H1 (cell line): Measurements from ENCODE around the gene ZNF511. TPM values are rescaled to one million over a fixed set of nuclear protein-coding genes. Genes with fewer than 3 reads are reported as not detected.

ENCODE experiments used
- CTCF ChIA-PET: fragments of 300-600 bp; sonication (Branson Sonifier 250); formaldehyde crosslinking; loops from one replicate; lab custom pipeline; 2021; ENCODE audit not compliant: partially characterized antibody; lab: Charles Lee
- POLR2A ChIA-PET: fragments of 300-600 bp; sonication (Branson Sonifier 250); formaldehyde crosslinking; loops from one replicate; lab custom pipeline; 2021; ENCODE audit warnings: inconsistent platforms; ENCODE audit not compliant: partially characterized antibody; lab: Charles Lee
- DNase-seq, 2 experiments: peaks; one replicate each; pipeline versions ENCODE4 v3.0.0 to v3.0.0-alpha.2; 2010 to 2022; ENCODE audit warnings: low spot score in 2 of 2, low read depth in 1 of 2, mixed read lengths in 1 of 2
- FAIRE-seq: peaks from 2 replicates; lab custom pipeline; 2011; peaks lifted over from hg19 to GRCh38; lab: Jason Lieb, UNC
- H2AFZ ChIP-seq: 2 replicates; pipeline ENCODE4 v1.8.1; 2012; ENCODE audit warnings: low read length, inconsistent platforms
- H2AK5ac ChIP-seq: 2 replicates; pipeline ENCODE4 v1.6.1; 2013; ENCODE audit warnings: low read depth, low read length
- H2BK120ac ChIP-seq: replicated peaks from 2 replicates; pipeline ENCODE3; 2013; ENCODE audit warnings: low read depth, low read length, inconsistent platforms
- H2BK12ac ChIP-seq: 2 replicates; pipeline ENCODE4 v1.6.1; 2013; ENCODE audit warnings: low read depth, low read length
- H2BK15ac ChIP-seq: 2 replicates; pipeline ENCODE4 v1.6.1; 2013; ENCODE audit warnings: low read length
- H2BK20ac ChIP-seq: 2 replicates; pipeline ENCODE4 v1.6.1; 2013; ENCODE audit warnings: low read length
- H2BK5ac ChIP-seq: 2 replicates; pipeline ENCODE4 v1.6.1; 2013; ENCODE audit warnings: low read depth, low read length
- H3K14ac ChIP-seq: 2 replicates; pipeline ENCODE4 v1.6.1; 2013; ENCODE audit warnings: inconsistent platforms; ENCODE audit not compliant: insufficient read length
- H3K18ac ChIP-seq: 2 replicates; pipeline ENCODE4 v1.6.1; 2013; ENCODE audit warnings: low read length; ENCODE audit errors: extremely low read depth
- H3K23ac ChIP-seq: 2 replicates; pipeline ENCODE4 v1.6.1; 2013; ENCODE audit warnings: inconsistent platforms; ENCODE audit not compliant: insufficient read length
- H3K23me2 ChIP-seq: 2 replicates; pipeline ENCODE4 v1.6.1; 2013; ENCODE audit warnings: low read depth, low read length
- H3K27ac ChIP-seq: 2 replicates; pipeline ENCODE4 v1.6.1; 2011; ENCODE audit warnings: low read depth, low read length, inconsistent platforms
- H3K27me3 ChIP-seq, 4 experiments: replicated peaks in 1 of 4; 1 replicate in 1 of 4; 2 replicates in 3 of 4; pipeline versions ENCODE4 v1.6.1 to v1.8.1; 2011 to 2013; ENCODE audit warnings: low read length in 3 of 4, mild to moderate bottlenecking in 3 of 4, inconsistent platforms in 2 of 4, mixed read lengths in 2 of 4, moderate library complexity in 1 of 4; ENCODE audit not compliant: control insufficient read depth in 3 of 4, insufficient read depth in 3 of 4; ENCODE audit errors: extremely low read depth in 1 of 4
- H3K36me3 ChIP-seq, 4 experiments: 2 replicates each; pipeline versions ENCODE4 v1.6.1 to v1.8.1; 2011 to 2013; ENCODE audit warnings: mild to moderate bottlenecking in 4 of 4, low read length in 3 of 4, moderate library complexity in 2 of 4, control low read depth in 1 of 4, inconsistent platforms in 1 of 4; ENCODE audit not compliant: insufficient read depth in 4 of 4, control insufficient read depth in 2 of 4
- H3K4ac ChIP-seq: replicated peaks from 2 replicates; pipeline ENCODE3; 2013; ENCODE audit warnings: low read length, low read depth, mixed read lengths, inconsistent platforms; ENCODE audit not compliant: insufficient read length
- H3K4me1 ChIP-seq, 4 experiments: replicated peaks in 1 of 4; 1 replicate in 1 of 4; 2 replicates in 3 of 4; pipeline versions ENCODE4 v1.6.1 to v1.8.1; 2011 to 2013; ENCODE audit warnings: low read length in 3 of 4, inconsistent platforms in 2 of 4, mixed read lengths in 1 of 4; ENCODE audit not compliant: insufficient read depth in 4 of 4, control insufficient read depth in 3 of 4
- H3K4me2 ChIP-seq, 2 experiments: 2 replicates each; pipeline versions ENCODE4 v1.6.1 to v1.8.1; 2011 to 2013; ENCODE audit warnings: low read depth in 2 of 2, low read length in 2 of 2, control low read depth in 1 of 2, inconsistent platforms in 1 of 2, mild to moderate bottlenecking in 1 of 2; ENCODE audit not compliant: insufficient read depth in 1 of 2
- H3K4me3 ChIP-seq, 4 experiments: fragments of 200-600, 300-600 bp in 1 of 4; sonication (generic), shearing (Covaris generic), sonication (Bioruptor Twin) in 1 of 4; 2 replicates each; pipeline versions ENCODE4 v1.5.1 to v1.8.1; 2011 to 2016; ENCODE audit warnings: low read length in 4 of 4, low read depth in 3 of 4, control low read depth in 2 of 4, inconsistent platforms in 2 of 4, mild to moderate bottlenecking in 2 of 4, mixed read lengths in 1 of 4, moderate library complexity in 1 of 4; ENCODE audit not compliant: insufficient read depth in 2 of 4; ENCODE audit errors: extremely low read depth in 1 of 4
- H3K56ac ChIP-seq: replicated peaks from 2 replicates; pipeline ENCODE3; 2013; ENCODE audit warnings: low read depth, mild to moderate bottlenecking, mixed read lengths, low read length, inconsistent platforms; ENCODE audit not compliant: insufficient read length
- H3K79me1 ChIP-seq: 2 replicates; pipeline ENCODE4 v1.6.1; 2013; ENCODE audit warnings: low read depth, low read length, control low read depth
- H3K79me2 ChIP-seq, 2 experiments: 2 replicates each; pipeline versions ENCODE4 v1.6.1 to v1.8.1; 2012 to 2013; ENCODE audit warnings: low read length in 2 of 2, mild to moderate bottlenecking in 2 of 2, inconsistent platforms in 1 of 2; ENCODE audit not compliant: insufficient read depth in 2 of 2, control insufficient read depth in 1 of 2
- H3K9ac ChIP-seq, 4 experiments: replicated peaks in 1 of 4; 1 replicate in 1 of 4; 2 replicates in 3 of 4; pipeline versions ENCODE4 v1.6.1 to v1.8.1; 2011 to 2013; ENCODE audit warnings: low read depth in 3 of 4, low read length in 3 of 4, control low read depth in 2 of 4, mild to moderate bottlenecking in 2 of 4, moderate library complexity in 2 of 4, inconsistent platforms in 1 of 4; ENCODE audit errors: extremely low read depth in 1 of 4
- H3K9me3 ChIP-seq, 2 experiments: 2 replicates each; pipeline versions ENCODE4 v1.6.1 to v1.8.1; 2012 to 2013; ENCODE audit warnings: mild to moderate bottlenecking in 2 of 2, moderate library complexity in 2 of 2, control low read depth in 1 of 2, inconsistent platforms in 1 of 2, low read depth in 1 of 2, low read length in 1 of 2, mixed read lengths in 1 of 2; ENCODE audit not compliant: insufficient read depth in 2 of 2
- H4K20me1 ChIP-seq, 2 experiments: replicated peaks in 1 of 2; 2 replicates each; pipeline versions ENCODE3 to v1.8.1; 2011 to 2013; ENCODE audit warnings: inconsistent platforms in 2 of 2, low read length in 2 of 2, mild to moderate bottlenecking in 1 of 2; ENCODE audit not compliant: insufficient read depth in 2 of 2, control insufficient read depth in 1 of 2
- H4K5ac ChIP-seq: 2 replicates; pipeline ENCODE4 v1.6.1; 2013; ENCODE audit warnings: low read length, low read depth, mixed read lengths, inconsistent platforms; ENCODE audit not compliant: insufficient read length
- H4K8ac ChIP-seq: 2 replicates; pipeline ENCODE4 v1.8.0; 2013; ENCODE audit warnings: mild to moderate bottlenecking, moderate library complexity, low read length, inconsistent platforms; ENCODE audit not compliant: insufficient read depth; ENCODE audit errors: extremely low read depth
- H4K91ac ChIP-seq: replicated peaks from 2 replicates; pipeline ENCODE3; 2013; ENCODE audit warnings: low read length, mixed read lengths, inconsistent platforms; ENCODE audit not compliant: insufficient read length
- ASH2L ChIP-seq: fragments of 200-600, 300-600 bp; sonication (generic); IDR thresholded peaks from one replicate; pipeline ENCODE4 v1.7.1; 2017; ENCODE audit warnings: low read length
- BCL11A ChIP-seq, 2 experiments: IDR thresholded peaks; one replicate each; pipeline ENCODE4 v1.6.1; 2011; ENCODE audit warnings: low read depth in 2 of 2, low read length in 2 of 2, mild to moderate bottlenecking in 2 of 2
- CHD2 ChIP-seq: IDR thresholded peaks from 2 replicates; pipeline ENCODE4 v1.6.1; 2012; ENCODE audit warnings: low read length, improper control_type of control experiment
- CTBP2 ChIP-seq: IDR thresholded peaks from 2 replicates; pipeline ENCODE4 v1.7.0; 2011; ENCODE audit warnings: borderline replicate concordance, mild to moderate bottlenecking, moderate library complexity, mixed read lengths, low read length; ENCODE audit not compliant: insufficient read depth, insufficient read length
- JUND ChIP-seq: IDR thresholded peaks from 2 replicates; pipeline ENCODE4 v1.6.1; 2011; ENCODE audit warnings: mild to moderate bottlenecking, improper control_type of control experiment, low read length
- KDM5A ChIP-seq: fragments of 200-600 bp; IDR thresholded peaks from 2 replicates; pipeline ENCODE4 v1.7.1; 2012; ENCODE audit warnings: mild to moderate bottlenecking, low read length, inconsistent platforms, mixed read lengths
- RAD21 ChIP-seq, 2 experiments: IDR thresholded peaks in 1 of 2; conservative IDR thresholded peaks in 1 of 2; 2 replicates each; pipeline ENCODE4 v1.6.1; 2011; ENCODE audit warnings: low read depth in 2 of 2, low read length in 2 of 2, improper control_type of control experiment in 1 of 2, inconsistent platforms in 1 of 2, mild to moderate bottlenecking in 1 of 2, moderate library complexity in 1 of 2
- RBBP5 ChIP-seq: IDR thresholded peaks from 2 replicates; pipeline ENCODE4 v1.7.1; 2012; ENCODE audit warnings: low read depth, mild to moderate bottlenecking, inconsistent platforms, low read length, moderate library complexity, borderline replicate concordance
- SAP30 ChIP-seq: fragments of 300-600 bp; sonication (generic); IDR thresholded peaks from 2 replicates; pipeline ENCODE4 v1.7.1; 2012; ENCODE audit warnings: low read length, moderate library complexity, mild to moderate bottlenecking, inconsistent platforms; ENCODE audit not compliant: insufficient read depth, insufficient replicate concordance
- SP1 ChIP-seq: IDR thresholded peaks from 2 replicates; pipeline ENCODE4 v1.6.1; 2011; ENCODE audit warnings: low read depth, low read length
- TAF1 ChIP-seq: IDR thresholded peaks from 2 replicates; pipeline ENCODE4 v1.6.1; 2011; ENCODE audit warnings: mild to moderate bottlenecking, low read depth, low read length
- TBP ChIP-seq: IDR thresholded peaks from 2 replicates; pipeline ENCODE4 v1.6.1; 2011; ENCODE audit warnings: low read depth, low read length, improper control_type of control experiment
- WGBS, 2 experiments: shearing (Covaris generic) in 1 of 2; methylation state at CpG; one replicate each; pipeline versions ENCODE4 v1.1.6 to v1.1.7; 2013 to 2015; ENCODE audit warnings: low lambda C conversion rate in 2 of 2, mixed read lengths in 2 of 2, inconsistent platforms in 1 of 2, low coverage in 1 of 2, missing lambda C conversion rate in 1 of 2; ENCODE audit not compliant: insufficient replicate concordance in 2 of 2, insufficient coverage in 1 of 2, insufficient read length in 1 of 2; ENCODE audit errors: extremely low coverage in 1 of 2, missing lambda C conversion rate in 1 of 2; 5-methylcytosine and 5-hydroxymethylcytosine counted together
- polyA plus RNA-seq, 7 experiments: library from polyadenylated mRNA; depleted of rRNA in 3 of 7; stranded (reverse) in 5 of 7; unstranded in 2 of 7; fragments of >200 nt in 5 of 7; fragments of 200-250 nt in 2 of 7; gene quantifications; 1 replicate in 5 of 7; 2 replicates in 1 of 7; 4 replicates in 1 of 7; pipeline versions ENCODE4 v1.2.1 to v1.2.3, GENCODE V29; 2011 to 2013; ENCODE audit warnings: missing spikeins in 2 of 7, mixed read lengths in 2 of 7
- total RNA-seq: library from RNA; stranded (reverse); fragmentation: NEBNext Ultra II Directional; extraction: Animal tissue kit (Norgen Biotek cat#: 25700); gene quantifications from 2 replicates; pipeline ENCODE4 v1.2.1, GENCODE V29; 2021

Gene ZNF511
- total and polyA plus RNA-seq, 2 of the 8 experiments (the other 6 are each of a cell fraction or from before 2014, with no cell fraction given), result 55.4 to 71.7 TPM

- Histone ChIP-seq H2BK120ac (no peak overlapping the region), H2BK20ac (no peak overlapping the region), H3K36me3 (no peaks in the 10 kb centered on the region), H4K8ac (no peak overlapping the region), H3K27ac (no peak overlapping the region), H2AFZ (no peak overlapping the region), H3K9ac (no peak overlapping the region), H3K9me3 (no peaks in the 10 kb centered on the region), H3K4ac (no peak overlapping the region), H3K27me3 (peaks cover 0 to 7% (median 4%) of the 10 kb centered on the region in 4 experiments; a peak in 6 of 7 replicates), H4K91ac (no peak overlapping the region), H2BK5ac (no peak overlapping the region), H4K5ac (no peak overlapping the region), H3K79me2 (no peaks in the 10 kb centered on the region), H2BK15ac (no peak overlapping the region), H3K23me2 (peaks cover 5% of the 10 kb centered on the region; the same call in 1 of the 2 replicates), H4K20me1 (peaks cover 0 to 5% of the 10 kb centered on the region in 2 experiments), H3K23ac (no peak overlapping the region), H3K56ac (no peak overlapping the region), H2AK5ac (no peak overlapping the region), H3K4me2 (no peak overlapping the region), H3K14ac (no peak overlapping the region), H2BK12ac (no peak overlapping the region), H3K4me1 (peaks cover 0 to 10% (median 2%) of the 10 kb centered on the region in 4 experiments; a peak in 5 of 7 replicates), H3K4me3 (no peak overlapping the region), H3K79me1 (no peaks in the 10 kb centered on the region), H3K18ac (no peak overlapping the region; the same call in 1 of the 2 replicates)
- FAIRE-seq (no peak), DNase-seq (no peak)
- 82% methylated on average over 19 of the region's 35 CpGs; no CpG with 5 or more reads in 1 of the 2 experiments for WGBS, 2 experiments
- CTCF ChIA-PET, result interaction anchor here (1.2 to 3.5 kb wide), 6 partner anchors 15 to 128 kb away, joined by 3 to 11 read pairs (median 5); no protein-coding TSS in a partner anchor
- POLR2A ChIA-PET, result interaction anchor here (0.7 to 1.0 kb wide), 3 partner anchors 13 to 128 kb away, joined by 3 read pairs; no protein-coding TSS in a partner anchor
- TF ChIP-seq ASH2L, result no peak
- TF ChIP-seq BCL11A (IDR thresholded peaks at IDR 0.05; ENCODE audit: low read depth in 2 of 2, low read length in 2 of 2), result no peak
- TF ChIP-seq RBBP5, result no peak
- TF ChIP-seq KDM5A, result no peak
- no peak for TF ChIP-seq SAP30
- TF ChIP-seq CHD2, result no peak
- no peak for TF ChIP-seq TBP
- TF ChIP-seq TAF1, result no peak
- TF ChIP-seq SP1, result no peak
- no peak for TF ChIP-seq CTBP2
- TF ChIP-seq JUND, result no peak
- TF ChIP-seq RAD21 (IDR thresholded peaks at IDR 0.05 in 1 of 2, conservative IDR thresholded peaks at IDR 0.05 in 1 of 2; ENCODE audit: low read depth in 2 of 2, low read length in 2 of 2), result no peak
Measured at GRCh38 chr10:133271521-133272300, 37.0 kb upstream of the ZNF511 start.
